GM18517 (cell line): ENCODE results near the gene TUBGCP6.

Source experiments
- ATAC-seq: cut with Tn5 transposase; IDR thresholded peaks from one replicate; pipeline ENCODE4 v1.9.1; 2021; ENCODE audit warnings: mild to moderate bottlenecking, moderate library complexity; ENCODE audit not compliant: unreplicated experiment

TUBGCP6 gene

DNA sequence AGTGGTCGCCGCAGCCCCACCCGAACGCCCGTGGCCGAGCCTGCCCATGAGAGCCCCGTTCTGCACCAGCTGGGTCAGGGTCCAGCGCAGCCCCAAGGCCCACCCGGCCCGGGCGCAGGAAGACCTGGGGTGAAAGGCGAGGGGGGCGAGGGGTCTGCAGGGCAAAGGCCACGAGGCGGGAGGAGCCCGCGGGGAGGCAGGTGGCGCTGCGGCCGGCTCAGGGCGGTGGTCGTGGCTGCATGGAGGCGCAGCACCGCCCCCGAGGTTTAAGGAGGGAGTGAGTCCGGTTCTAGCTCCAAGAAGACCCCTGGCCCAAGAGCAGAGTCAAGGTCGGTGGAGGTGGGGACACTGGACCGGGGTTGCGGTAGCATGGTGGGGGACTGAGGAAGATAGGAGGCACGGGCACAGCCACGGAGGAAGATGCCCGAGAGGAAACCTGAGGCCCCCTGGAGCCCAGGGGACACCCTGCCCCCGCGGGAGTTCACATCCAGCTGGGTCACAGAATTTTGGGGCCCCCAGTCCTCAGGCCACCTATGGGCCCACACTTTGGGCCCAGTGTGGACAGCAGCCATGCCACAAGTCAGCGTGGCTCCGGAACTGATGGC, 6.8 kb upstream of the TUBGCP6 start:
- no peak for ATAC-seq

DNA sequence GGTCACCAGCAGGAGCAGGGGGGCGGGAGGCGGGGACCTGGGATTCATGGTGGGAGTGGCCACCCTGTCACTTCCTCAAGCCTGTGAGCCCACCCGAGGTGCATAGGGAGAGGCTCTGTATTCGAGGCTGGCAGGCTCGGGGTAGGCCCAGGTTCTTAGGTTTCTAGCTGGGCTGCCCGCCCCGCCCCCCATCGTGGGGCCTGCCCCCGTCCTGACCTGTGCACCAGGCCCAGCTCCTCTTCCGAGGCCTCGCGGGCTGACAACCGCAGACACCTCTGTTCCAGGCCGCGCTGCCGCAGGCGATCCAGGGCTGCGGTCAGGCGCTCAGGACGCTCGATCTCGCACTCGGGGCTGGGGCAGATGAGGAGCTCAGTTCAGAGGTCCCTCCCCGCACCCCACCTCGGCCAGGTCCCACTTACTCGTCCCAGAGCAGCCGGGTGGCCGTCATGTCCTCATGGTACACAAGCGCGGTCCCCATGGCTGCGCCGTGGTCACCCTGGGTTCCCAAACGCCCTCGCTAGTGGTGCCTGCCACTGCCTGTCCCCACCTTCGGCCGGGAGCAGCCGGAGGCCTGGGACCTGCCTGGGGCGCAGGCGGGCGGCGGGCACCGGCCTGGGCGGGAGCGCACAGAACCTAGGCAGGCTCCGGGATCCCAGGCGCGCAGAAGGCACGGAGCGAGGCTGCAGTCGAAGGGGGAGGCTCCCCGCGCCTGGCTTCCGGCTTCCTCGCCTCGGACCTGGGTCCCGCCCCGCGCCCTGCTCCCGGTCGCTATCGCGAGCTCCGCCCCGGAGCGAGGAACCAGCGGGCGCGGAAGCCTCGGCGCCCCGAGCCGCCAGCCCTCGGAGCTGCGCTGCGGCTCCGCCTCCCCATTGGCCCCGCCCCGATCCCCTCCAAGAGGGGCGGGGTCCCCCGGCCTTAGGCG, 6.0 kb upstream of the TUBGCP6 start, which contains the start of gene HDAC10:
TSS of gene HDAC10 (minus strand) at position 711 of the 922 bp plus-strand sequence. CDS start at position 478, 233 bp downstream.
- peak; percentile 43 for ATAC-seq

DNA sequence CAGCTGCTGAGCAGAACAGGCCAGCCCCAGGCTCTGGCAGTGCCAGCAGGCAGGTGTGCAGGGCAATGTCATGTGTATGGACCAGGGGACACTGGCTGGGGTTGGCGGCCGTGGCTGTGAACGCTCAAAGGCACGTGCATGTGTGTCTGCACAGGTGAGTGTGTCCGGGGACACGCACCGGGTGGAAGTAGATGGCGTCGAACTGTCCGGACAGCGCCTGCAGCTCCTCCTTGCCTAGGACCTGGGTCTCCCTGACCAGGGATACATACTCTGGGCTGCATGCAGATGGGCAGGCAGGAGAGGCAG, 5.4 kb upstream of the TUBGCP6 start:
- ATAC-seq, result no peak

DNA sequence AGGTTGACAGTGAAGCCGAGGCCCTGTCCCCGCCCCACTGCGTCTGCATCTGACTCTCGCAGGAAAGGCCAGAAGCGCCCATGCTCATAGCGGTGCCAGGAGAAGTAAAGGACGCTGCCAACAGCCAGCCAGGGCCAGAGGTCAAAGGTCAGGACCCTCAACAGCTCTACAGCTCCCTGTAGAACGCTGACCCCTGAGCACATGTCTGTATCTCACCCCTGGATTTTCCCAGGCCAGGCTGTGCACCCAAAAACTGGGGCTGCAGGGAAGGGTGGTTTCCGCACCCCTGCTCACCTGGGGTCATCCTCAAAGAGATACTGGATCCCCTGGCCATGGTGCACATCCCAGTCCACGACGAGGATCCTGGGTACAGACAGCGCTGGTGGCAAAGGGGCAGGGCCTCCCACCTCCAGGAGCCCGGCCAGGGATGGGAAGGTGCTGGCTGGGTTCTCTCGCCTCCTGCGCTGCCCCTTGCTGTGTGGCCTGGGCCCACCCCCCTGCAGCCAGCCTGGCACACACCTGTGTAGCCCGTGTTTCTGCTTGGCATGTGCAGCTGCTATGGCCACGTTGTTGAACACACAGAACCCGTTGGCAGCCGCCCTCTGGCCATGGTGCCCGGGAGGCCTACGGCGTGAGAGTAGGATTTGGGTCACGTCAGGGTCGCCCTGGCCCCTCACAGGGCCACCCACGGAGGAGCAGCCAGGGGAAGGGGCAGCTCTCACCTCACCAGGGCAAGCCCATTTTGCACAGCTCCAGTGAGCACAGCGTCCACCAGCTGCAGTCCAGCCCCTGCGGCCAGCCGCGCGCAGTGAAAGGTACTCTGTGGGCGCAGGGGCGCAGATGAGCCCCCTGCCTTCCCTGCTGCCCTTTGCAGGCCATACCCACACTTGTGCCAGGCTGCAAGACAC, 4.8 kb upstream of the TUBGCP6 start:
- no peak for ATAC-seq

DNA sequence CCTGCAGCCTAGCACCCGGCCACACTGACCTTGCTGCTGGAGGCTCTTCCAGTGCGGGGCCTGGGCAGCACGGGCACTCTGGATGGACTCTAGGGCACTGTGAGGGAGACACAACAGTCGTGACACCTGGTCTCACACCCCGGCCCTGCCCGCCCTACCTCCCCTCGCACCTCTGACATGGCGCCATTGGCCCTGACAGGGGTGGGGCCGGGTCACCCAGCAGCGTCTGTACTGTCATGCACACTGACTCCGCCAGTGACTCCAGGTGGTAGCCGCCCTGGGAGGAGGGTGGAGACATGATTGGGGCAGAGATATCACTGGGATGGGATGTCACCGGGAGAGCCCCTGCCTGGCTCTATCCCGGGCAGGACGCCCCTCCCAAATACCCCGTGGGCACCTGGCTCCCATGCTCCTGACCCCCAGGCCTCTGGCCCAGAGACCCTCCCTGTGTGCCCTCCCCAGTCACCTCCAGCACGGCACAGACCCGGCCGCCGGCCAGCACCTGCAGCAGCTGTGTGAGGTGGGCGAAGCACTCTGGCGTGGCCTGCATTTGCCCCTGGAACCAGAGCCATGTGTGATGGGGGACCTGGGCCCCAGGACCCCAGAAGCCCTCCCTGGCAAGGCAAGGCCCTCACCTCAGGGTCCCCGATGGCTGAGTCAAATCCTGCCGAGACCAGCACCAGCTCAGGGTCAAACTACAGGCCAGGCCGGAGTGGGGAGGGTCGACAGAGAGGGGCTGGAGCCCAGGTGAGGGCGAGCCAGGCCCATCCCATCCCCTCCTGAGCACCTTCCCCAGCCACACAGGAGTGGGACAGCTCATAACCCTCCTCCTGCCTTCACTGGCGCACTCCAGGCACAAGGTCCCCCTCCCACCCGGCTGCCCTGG, 3.6 kb upstream of the TUBGCP6 start:
- no peak for ATAC-seq

DNA sequence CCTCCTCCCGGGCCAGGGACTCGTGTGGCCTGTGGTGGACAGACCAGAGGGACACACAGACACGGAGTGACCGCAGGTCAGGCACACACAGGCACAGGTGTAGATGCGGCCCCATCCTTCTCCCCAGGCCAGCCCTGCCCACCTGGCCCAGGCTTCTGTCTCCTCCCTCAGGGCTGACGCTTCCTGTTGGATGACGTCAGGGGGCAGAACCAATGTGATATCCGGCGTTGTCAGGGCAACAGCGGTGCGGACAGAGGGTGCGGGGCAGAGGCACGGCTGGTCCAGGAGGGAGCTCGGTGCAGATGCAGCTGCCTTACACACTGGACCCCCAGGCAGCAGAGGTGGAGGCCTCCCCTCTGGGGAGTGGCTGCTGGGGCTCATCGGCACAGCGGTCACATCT, 2.9 kb upstream of the TUBGCP6 start:
- ATAC-seq, result no peak

DNA sequence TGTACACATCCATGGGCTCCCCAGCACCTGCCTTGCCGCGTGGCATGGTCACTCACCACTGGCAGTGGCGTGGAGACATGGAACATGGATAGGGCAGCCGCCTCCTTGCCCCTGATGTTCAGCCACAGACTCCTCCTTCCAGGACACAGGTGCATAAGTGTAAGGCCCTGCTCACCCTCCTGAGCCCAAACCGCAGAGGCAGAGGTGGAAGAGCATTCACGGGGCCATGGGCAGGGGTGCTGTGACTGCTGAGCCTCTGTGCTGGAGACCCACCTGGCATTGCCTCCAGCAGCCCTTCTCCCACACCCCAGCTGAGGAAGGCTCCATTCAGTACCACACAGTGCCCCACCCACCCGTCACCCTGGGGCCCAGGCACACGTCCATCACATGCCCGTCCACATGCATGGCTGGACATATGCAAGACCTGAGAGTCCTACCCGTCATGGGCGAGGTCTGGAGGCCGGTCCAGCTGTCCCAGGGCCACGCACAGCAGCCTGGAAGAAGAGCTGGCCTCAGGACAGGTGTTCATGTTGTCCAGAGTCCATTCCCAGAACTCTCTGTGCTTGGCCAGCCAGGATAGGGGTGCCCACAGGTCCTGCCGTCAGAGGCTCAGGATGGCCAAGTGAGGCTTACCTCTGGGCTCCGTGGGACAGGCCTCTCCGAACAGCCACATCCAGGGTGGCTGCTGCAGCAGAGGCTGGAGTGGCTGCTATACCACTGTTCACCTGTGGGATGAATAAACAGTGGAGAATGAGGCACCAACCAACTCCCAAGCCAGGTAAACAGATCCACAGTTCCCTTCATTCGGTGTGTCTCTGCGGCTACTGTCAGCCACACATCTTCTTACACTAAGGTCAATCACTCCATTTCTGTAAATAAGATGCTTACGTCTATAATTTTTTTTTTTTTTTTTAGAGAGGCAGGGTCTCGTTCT, 1.7 kb upstream of the TUBGCP6 start:
- ATAC-seq, result no peak

DNA sequence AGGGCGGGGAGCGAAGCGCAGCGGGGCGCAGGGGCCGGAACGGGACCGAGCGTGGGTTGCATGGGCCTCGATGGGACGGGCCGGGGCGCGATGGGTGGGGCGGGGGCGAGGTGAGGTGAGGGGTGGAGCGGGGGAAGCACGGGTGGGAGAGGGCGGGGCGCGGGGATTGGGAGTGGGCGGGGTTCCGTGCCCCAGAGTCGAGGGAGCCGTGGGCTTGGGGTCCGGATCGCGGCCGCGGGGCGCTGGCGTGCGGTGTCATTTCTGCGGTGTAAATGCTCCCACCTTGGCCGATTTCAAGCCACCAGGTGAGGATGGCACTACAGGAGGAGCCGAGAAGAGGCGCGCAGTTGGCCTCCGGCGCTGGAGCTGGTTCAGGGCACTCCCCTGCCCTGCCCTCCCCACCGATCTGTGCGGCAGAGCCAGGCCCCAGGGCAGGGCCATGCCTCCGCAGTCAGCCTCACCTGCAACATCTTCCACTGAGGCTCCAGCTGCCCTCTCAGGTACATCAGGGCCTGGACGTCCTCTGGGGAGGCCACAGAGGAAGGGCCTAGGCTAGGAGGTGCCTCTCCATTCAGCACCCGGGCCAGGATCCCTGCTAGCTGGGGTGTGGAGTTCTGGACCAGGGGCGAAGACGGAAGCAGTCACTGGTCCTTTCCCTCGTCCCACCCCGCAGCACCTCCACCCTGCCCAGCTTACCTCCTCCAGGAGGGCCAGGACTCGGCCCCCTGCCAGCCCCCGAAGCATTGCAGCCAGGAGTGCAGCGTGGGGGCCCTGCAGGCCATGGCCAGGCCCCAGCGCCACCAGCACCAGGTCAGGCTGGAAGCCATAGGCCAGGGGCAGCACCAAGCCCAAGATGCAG, 620 bp upstream of the TUBGCP6 start:
- ATAC-seq, result no peak

DNA sequence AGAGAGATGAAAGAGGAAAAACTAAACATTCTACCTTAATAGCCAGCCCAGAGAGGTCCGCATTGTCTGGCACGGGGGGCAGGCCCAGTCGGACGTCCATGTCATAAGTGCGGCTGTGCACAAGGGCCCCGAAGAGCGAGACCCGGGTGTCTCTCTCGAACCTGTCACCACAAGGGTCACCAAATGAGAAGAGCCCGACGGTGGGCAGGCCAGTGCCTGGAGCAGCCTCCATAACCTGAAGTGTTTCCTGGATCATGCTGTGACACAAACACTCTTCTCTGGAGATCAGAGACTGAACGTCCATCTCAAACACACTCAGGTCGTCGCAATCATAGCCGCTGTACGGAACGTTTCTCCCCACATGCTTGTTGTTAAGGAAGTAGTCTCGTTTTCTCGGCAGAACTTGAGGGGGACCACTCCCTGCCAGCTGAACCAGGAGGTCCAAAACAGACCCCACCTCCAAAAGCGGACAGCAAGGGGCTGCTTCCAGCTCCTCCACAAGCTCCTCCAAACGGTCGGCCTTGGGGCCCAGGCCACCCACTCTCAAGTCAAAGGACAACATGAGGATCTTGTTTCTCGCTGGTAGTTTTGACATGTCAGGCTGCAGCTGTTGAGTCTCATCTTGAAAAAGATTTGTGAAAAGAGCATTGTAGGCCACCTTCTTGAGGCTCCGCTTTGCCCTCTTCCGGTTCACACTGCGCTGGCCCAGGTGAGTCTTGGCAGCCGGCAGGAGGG, 971 bp downstream of the TUBGCP6 start:
- no peak for ATAC-seq

DNA sequence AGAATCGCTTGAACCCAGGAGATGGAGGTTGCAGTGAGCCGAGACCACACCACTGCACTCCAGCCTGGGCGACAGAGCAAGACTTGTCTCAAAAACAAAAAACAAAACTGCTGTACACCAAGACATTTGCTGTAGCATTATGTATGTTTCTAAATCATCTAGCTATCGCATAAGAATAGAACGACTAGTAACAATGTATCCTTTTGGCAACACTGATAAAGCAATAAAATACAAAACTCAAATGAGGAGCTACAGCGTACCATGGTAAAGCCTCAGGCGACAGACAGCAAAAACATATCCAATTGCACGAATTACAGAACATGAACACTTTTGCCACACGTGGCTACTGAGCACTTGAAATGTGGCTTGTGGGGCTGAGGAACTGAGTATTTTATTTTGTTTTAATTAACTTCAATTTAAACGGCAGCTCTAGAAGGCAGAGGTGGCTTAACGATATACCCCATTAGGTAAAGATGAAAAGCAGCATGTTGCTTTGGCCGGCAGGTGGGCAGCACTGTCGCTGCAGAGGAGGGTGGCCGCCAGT, 2.3 kb downstream of the TUBGCP6 start:
- ATAC-seq, result no peak

DNA sequence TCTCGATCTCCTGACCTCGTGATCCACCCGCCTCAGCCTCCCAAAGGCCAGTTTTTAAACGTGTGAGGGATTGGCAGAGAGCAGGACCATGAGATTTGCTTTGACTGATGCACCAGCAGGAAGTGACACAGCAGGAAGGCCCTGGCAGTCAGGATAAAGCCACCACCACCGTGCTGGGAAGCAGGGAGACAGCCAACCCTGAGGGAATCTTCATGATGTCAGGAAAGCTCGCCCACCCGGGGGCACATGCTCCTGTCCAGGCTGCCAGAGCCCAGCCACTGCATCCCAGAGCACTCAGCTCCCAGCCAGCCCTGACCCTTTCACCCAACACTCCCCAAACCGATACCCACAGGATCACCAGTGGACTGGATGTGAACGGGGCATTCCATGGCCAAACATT, 6.1 kb downstream of the TUBGCP6 start:
- no peak for ATAC-seq

DNA sequence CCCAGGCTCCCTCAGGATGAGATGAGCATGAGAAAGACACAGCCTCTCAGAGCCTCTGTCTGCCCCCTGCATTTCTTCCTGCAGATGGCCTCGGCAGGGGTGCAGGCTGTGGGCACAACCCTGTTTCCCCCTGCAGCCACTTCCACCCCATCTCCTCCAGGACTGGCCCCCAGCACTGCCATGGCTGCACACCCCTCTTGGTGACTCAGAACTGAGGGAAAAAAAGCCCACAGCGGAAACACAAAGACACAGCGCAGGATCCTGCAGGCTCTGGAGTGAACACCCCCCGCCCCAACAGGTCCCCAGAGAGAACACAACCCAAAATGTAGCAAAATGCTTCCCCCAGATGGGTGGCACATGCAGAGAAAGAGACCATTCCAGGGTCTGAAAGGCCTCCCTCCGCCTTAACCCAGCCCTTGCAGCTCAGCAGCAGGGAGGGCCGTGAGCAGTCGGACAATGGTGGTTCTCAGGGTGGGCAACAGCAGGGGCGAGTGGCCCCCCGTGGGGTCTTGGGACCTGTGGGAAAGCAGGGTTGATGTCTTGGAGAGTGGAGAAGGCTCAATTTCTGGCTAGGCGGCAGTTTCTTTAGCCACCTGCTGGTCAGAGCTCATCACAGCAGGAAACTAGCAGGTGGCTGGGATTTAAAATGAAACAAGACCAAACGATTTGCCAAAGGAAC, 8.0 kb downstream of the TUBGCP6 start:
- ATAC-seq, result no peak

DNA sequence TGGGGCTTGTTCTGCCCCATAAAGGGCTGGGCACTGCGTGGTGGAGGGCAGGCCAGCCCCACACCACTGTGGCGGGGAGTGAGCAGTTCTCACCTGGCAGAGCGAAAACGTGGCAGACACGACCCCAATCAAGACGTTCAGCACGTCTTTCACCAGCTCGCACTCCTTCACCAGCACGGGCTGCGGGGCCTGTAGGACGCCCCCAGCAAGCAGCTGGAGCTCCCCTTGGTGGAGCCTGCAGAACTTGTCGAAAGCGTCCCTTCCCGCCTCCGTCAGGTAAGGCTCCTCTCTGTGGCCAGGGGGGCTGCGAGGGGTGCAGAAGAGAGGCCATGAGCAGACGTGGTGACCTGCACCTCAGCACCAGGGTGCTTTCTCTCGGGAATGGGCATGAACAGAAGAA, 11.6 kb downstream of the TUBGCP6 start:
- no peak for ATAC-seq

DNA sequence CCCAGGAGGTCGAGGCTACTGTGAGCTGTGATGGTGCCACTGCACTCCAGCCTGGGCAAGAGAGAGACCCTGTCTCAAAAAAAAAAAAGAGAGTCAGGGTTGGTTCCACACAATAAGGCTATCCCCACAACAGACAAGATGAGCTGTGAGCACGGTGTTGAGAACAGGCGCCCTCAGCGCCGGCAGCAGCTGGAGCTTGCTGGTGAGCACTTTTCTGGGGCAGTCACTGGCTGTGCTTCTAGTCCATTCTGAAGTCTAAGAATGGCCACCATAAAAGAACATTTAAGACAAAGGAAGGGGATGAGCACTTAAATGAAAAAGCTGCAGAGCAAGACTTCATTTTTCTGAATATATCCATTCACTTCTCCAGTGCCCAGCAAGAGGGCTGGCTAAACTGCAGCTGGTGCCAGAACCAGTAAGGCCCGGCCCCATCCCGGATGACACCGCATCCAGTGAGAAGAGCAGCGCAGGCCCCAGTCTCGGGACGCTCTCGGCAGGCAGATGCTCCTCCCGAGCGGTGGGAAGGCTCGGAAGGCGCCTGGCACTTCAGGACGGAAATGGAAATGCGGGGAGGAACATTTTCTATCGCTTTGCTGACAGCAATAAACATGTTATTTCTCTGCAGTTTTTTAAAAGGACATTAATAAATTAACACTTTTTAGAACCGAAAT, 12.2 kb downstream of the TUBGCP6 start:
- no peak for ATAC-seq

DNA sequence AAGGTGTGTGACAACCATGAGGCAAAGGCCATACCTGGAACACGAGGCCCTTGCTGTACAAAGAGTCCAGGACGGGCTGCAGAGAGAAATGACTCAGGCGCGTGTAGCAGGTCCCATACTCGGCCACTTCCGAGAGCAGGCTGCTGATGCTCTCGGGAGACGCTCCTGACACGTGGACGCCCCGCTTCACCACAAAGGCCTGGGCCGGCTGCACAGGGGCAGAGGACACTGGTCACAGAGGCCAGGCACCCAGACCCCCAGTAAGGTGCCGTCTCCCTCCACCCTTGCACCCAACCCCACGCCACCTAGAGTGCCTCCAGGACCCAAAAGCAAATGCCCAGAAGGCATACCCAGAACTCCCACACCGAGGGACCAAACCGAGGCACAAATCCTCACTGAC, 15.5 kb downstream of the TUBGCP6 start:
- no peak for ATAC-seq

DNA sequence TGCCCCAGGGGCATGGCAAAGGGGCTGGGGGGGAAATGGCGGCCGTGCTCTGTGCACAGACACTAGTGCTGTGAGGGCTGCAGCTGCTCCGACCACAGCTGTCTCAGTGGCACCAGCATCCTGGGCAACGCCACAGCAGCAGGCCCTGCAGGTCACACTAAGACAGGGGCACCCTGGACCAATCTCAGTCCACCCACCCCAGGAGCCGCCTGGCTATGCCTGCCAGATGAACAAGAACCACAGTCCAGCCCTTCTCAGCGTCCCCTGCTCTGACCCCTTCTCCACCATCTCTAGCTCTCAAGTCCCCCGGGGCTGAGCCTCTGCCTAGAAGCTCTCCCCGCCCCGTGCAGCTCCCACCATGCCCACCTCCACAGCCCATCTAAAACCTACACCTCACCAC, 16.5 kb downstream of the TUBGCP6 start:
- no peak for ATAC-seq
